GM21526 (cell line): ENCODE results near the gene ATP13A4.

Source experiments
- ATAC-seq: cut with Tn5 transposase; IDR thresholded peaks from one replicate; pipeline ENCODE4 v1.9.1; 2021; ENCODE audit warnings: moderate library complexity; ENCODE audit not compliant: unreplicated experiment, low FRiP score

ATP13A4 gene

DNA sequence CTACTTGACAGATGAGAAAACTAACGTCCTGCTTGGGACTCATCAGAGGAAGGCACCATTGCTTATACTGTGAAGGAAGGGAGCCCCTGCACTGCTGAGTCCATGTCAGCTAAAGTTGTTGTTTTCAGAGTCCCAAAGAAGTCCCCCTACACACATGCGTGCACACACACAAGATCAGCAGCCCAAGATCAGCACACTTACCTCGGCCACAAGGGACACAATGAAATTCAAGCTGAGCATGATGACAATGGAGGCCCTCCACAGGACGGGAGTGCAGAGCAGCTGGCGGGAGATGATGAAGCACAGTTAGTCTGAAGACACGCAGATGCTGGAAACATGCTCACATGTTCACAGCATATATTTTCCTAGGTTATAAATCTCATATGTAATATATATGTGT, 147.6 kb downstream of the ATP13A4 start:
- no peak for ATAC-seq

GRCh38 chr3:193403307-193403706, 151.4 kb downstream of the ATP13A4 start:
- no peak for ATAC-seq

DNA sequence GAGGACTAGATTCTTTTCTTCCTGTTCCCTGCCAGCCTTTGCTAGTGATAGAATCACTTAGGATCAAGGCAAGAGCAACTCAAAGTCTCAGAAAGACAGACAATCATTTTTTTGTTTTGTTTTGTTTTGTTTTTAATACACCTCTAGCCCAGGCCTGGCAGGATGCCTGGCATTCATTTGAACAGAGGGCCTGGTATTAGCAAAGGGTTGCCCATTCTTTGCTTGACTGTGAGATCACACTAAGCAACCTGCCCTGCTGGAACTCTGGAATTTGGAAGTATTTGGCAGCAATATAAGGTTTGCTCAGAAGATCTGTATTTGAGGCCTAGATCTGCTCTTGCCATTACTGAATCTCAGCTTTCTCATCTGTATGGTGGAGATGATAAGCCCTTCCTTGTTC, 154.4 kb downstream of the ATP13A4 start:
- ATAC-seq: no peak

GRCh38 chr3:193396451-193397244, 158.0 kb downstream of the ATP13A4 start:
- no peak for ATAC-seq

GRCh38 chr3:193391902-193392301, 162.8 kb downstream of the ATP13A4 start:
- no peak for ATAC-seq

- no peak for ATAC-seq
These were observed 165.4 kb downstream of the ATP13A4 start for GRCh38 chr3:193389335-193389734.

- ATAC-seq: no peak
These were observed 166.3 kb downstream of the ATP13A4 start for GRCh38 chr3:193388361-193388760.

- ATAC-seq: no peak
These were observed 167.1 kb downstream of the ATP13A4 start for GRCh38 chr3:193387596-193387995.

DNA sequence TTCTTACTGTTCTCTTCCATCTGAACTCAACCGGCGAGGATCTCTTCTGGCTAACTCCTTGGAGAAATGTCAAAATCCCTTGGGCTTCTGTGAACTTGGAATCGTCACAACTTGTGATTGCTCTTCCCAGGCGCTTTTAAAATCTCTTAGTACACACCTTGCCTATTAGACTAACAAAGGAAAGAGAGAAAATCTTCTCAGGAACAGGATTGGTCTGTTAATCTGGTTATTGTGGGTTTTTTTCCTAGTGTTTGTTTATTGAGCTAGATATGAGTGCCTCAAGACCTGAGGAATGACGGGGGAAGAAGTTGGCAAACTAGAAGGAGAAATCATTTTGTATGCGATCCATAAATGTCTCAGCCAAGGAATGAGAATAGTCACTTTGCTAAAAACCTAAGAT, 176.0 kb downstream of the ATP13A4 start, which contains the start of gene ATP13A5:
ATP13A5 (minus strand) TSS at position 48 of the 400 bp plus-strand sequence; CDS start at position 20, 28 bp downstream.
- no peak for ATAC-seq

DNA sequence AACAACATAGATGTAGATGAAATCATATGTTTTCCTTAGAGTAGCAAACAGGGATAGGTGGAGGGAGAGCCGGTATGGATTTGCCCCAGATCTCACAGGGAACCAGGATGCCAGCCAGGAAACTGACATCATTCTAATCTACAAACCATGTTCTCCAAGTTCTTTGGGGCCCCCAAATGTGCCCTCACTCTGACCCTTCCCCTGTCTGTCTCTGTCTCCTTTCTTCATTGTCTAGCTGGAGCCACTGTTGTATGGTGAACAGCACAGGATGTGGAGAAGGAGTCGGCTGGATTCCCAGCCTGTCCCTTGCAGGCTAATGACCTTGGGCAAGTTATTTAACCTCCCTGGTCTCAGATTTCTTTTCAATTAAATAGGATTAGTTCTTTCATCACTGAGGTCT, 177.1 kb downstream of the ATP13A4 start:
- no peak for ATAC-seq

DNA sequence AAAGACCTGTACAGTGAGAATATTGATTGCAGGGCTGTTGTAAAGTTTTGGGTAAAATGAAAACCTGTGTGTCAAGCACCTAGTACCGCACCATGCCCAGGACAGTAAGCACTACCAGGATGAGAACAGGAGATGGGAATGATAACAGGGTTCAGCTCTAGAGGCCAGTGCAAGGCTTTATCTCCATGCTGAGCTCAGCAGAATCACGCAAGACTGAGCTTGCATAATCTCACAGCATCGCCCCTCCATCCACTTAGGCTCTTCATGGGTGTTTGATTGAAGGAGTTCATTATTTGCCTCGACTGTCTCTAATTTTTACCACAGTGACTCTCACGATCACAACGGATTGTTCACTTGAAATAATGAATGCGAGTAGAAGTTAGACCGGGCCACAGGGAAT, 179.1 kb downstream of the ATP13A4 start:
- no peak for ATAC-seq

DNA sequence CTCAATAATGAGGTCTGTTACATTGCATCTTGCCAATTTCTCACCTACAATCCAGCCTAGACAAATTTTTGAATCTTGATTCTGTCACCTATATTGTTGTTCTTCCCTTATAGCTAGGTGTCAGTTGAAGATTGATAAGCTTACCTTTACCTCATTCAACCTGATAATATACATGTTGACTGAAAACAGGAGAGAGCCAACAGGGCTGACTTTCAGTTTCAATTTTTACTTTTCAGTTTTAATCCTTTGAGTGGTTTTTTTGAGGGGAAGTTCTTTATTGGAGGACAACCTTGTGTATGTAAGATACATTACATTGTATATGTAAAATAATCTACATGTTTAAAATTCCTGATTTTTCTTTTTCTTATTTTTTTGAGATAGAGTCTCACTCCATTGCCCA, 181.9 kb downstream of the ATP13A4 start:
- peak; percentile 64 for ATAC-seq

GRCh38 chr3:193367868-193368267, 186.8 kb downstream of the ATP13A4 start:
- no peak for ATAC-seq

GRCh38 chr3:193357291-193357690, 197.4 kb downstream of the ATP13A4 start:
- no peak for ATAC-seq

DNA sequence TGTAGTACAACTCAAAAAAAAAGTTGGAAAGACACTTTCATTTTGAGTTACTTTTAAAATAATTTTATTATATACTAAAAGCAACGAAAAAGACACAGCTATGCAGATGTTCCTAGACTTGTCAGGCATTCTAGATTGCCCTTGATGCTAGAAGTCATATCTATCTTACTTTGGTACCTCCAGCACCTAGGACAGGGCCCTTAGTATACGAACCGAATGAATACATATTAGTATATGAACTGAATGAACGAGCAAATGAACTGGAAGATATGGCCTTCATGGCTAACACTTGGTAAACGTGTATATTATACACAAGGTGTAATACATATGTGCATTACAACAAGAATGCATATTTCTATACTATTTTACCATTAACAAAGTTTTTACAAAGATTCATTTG, 200.3 kb downstream of the ATP13A4 start:
- ATAC-seq: no peak
